Stimulated activated CD4-positive, alpha-beta T cell treated with anti-CD3 and anti-CD28 coated beads, Interleukin-4, amount 100 ng/mL, for 1 hour (primary cell): ENCODE data around the gene FUT8.
"Not testable (repeated sequence)": the region's sequence is repeated elsewhere in the genome, so short reads cannot be mapped to it uniquely, and the experiment has no call there.

ENCODE experiments used
- DNase-seq: peaks from one replicate; pipeline ENCODE4 v3.0.0-alpha.2; 2020

Gene FUT8

GRCh38 chr14:65456247-65456646 lies 43.7 kb downstream of the FUT8 start:
- no peak for DNase-seq

GRCh38 chr14:65461730-65462129 lies 49.2 kb downstream of the FUT8 start:
- no peak for DNase-seq

- DNase-seq, result no peak
These were observed 49.9 kb downstream of the FUT8 start for GRCh38 chr14:65462411-65462810.

- DNase-seq, result no peak
These were observed 53.1 kb downstream of the FUT8 start for GRCh38 chr14:65465584-65465983.

- not testable (repeated sequence) for DNase-seq
These were observed 55.4 kb downstream of the FUT8 start for GRCh38 chr14:65467926-65468325.

- DNase-seq, result no peak
These were observed 57.4 kb downstream of the FUT8 start for GRCh38 chr14:65469903-65470302.

- no peak for DNase-seq
These were observed 57.9 kb downstream of the FUT8 start for GRCh38 chr14:65470404-65470880.

GRCh38 chr14:65471038-65471878 lies 58.7 kb downstream of the FUT8 start:
- DNase-seq, result no peak

- no peak for DNase-seq
These were observed 59.7 kb downstream of the FUT8 start for GRCh38 chr14:65472189-65472588.

- no peak for DNase-seq
These were observed 63.9 kb downstream of the FUT8 start for GRCh38 chr14:65476273-65476941.

- no peak for DNase-seq
These were observed 64.4 kb downstream of the FUT8 start for GRCh38 chr14:65476942-65477318.

GRCh38 chr14:65478017-65478416 lies 65.5 kb downstream of the FUT8 start:
- no peak for DNase-seq

GRCh38 chr14:65478596-65478995 lies 66.1 kb downstream of the FUT8 start:
- no peak for DNase-seq

- no peak for DNase-seq
These were observed 66.9 kb downstream of the FUT8 start for GRCh38 chr14:65479386-65479785.

GRCh38 chr14:65482757-65483438 lies 70.4 kb downstream of the FUT8 start:
- DNase-seq, result no peak

GRCh38 chr14:65483647-65484046 lies 71.1 kb downstream of the FUT8 start:
- no peak for DNase-seq

GRCh38 chr14:65485516-65485915 lies 73.0 kb downstream of the FUT8 start:
- DNase-seq, result no peak

- no peak for DNase-seq
These were observed 74.3 kb downstream of the FUT8 start for GRCh38 chr14:65486863-65487262.

GRCh38 chr14:65487783-65488494 lies 75.4 kb downstream of the FUT8 start:
- no peak for DNase-seq

- no peak for DNase-seq
These were observed 78.7 kb downstream of the FUT8 start for GRCh38 chr14:65491274-65491673.

GRCh38 chr14:65492266-65492665 lies 79.7 kb downstream of the FUT8 start:
- DNase-seq, result no peak

- no peak for DNase-seq
These were observed 82.7 kb downstream of the FUT8 start for GRCh38 chr14:65495196-65495595.
